Nucleus accumbens (tissue), 56 donors: ENCODE data around the gene GRK2.

Source experiments
- DNase-seq, 56 donors: peaks; one replicate each; lab custom pipeline; 2025; lab: John Stamatoyannopoulos, UW

GRK2 gene

DNA sequence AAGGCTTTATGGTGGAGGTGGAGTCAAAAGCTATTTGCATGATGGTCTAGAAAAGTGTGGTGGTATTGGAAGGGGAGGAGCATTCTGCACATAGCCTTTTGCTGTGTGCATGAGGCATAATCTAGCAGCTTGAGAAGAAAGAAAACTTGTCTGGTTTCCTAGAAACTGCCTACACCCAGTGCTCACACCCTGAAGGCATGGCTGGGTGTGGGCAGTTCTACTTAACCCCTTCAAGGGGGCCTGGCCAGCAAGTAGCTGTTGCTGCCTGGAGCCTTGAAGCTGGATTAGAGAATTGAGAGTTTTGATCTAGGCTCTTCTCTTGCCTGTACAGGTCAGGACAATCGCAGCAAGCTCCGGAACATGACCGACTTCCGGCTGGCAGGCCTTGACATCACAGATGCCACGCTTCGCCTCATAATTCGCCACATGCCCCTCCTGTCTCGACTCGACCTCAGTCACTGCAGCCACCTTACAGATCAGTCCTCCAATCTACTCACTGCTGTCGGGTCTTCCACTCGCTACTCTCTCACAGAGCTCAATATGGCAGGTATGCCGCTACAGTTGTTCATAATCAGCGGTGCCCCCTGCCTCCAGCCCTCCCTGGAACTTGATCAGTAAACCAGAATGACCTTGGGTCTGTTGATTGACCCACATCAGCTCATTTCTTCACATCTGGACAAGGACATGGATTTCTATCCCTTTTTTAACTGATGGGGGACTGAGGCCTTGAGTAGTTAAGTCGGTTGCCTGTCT is 12.2 kb upstream of the GRK2 start:
- DNase-seq = no peak

DNA sequence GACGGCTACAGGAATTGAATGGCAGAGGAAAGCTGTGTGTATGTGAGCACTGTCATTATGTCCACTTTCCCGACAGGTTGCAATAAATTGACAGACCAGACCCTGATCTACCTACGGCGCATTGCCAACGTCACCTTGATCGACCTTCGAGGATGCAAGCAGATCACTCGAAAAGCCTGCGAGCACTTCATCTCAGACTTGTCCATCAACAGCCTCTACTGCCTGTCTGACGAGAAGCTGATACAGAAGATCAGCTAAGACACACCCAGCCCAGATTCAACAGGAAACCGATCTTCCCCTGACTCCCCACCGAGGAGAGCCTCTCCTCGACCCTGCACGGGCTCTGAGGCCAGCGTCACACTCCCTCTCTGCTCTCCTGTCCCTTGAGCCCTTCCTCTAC is 11.5 kb upstream of the GRK2 start:
- DNase-seq = no peak

DNA sequence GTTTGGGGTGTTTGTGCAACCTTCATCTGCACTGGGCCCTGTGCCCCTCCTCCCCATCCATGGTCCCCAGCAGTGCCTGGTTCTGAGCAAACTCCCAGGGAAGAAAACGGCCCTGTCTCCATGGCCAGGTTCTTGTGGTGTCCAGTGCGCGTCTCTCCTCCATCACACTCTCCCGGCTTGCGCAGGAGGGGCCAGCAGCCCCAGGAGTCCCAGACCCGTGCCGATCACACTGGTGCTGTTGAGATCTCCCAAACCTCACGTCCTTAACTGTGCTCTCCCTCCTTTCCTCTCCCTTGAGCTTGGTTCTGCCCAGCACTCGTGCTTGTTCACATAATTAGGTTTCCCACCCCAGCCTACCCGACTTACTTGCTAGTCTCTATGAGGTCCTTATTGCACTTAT is 10.9 kb upstream of the GRK2 start:
- no peak for DNase-seq

DNA sequence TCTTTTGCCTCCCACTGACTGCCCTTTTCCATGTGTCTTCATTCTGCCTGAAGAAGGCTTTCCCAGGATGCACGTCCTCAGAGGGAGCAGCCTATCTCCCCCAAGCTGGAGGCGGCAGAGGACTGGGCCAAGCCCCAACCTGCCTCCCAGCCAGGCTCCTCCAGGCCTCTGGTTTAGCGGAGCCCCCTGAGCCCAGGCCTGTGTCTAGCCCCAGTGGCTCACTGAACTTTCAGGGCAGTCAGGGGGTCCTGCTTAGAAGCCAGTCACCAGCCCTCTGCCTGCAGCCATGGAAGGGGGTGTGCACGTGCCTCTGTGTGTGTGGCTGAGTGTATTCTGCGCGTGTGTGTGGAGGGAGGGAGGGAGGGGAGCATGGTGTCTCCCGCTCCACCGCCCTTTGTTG is 10.4 kb upstream of the GRK2 start:
- DNase-seq = no peak

DNA sequence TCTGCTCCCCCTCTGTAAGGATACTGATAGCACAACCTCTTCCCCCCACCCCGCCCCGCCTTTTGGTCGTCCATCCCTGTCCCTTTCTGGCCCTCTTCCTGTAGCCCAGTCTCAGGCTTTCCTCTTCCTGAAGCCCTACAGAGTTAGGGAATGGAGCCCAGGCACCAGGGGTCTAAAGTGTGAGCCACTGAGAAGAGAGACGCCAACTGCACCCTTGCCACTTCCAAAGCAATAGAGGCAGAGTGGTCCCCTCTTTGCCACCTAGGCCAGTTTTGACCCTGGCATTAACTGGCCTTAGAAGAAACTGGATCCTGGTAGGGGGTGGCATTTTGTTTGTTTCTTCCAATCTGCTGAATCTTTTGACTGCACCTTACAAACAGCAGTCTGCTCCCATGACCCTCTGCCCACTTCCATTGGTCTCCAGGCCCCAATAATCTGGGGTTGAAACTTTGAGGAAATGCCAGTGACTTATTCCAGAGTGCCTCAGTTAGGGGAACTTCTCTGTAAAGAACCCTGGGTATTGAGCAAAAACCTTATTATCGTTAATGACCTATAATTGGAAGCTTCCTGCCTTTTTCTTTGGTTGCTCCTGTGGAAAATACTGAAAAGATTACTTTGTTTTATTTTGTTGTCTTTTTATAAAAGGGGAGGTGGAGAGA is 9.7 kb upstream of the GRK2 start:
- DNase-seq = no peak

DNA sequence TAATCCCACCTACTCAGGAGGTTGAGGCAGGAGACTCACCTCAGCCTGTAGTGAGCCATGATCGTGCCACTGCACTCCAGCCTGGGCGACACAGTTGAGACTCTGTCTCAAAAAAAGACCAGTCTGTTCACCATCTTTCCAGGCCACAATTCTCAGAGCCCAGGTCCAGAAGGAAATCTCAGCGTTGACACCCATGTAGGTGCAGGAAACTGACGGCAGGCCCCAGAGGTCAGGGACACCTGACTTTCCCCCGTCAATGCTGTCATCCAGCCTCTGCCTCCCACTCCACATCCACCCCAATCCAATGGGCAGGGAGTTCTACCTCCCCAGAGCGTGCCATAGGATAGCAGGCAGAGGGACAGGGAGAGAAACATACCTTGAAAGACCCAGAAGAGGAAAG is 5.9 kb upstream of the GRK2 start:
- DNase-seq = no peak

DNA sequence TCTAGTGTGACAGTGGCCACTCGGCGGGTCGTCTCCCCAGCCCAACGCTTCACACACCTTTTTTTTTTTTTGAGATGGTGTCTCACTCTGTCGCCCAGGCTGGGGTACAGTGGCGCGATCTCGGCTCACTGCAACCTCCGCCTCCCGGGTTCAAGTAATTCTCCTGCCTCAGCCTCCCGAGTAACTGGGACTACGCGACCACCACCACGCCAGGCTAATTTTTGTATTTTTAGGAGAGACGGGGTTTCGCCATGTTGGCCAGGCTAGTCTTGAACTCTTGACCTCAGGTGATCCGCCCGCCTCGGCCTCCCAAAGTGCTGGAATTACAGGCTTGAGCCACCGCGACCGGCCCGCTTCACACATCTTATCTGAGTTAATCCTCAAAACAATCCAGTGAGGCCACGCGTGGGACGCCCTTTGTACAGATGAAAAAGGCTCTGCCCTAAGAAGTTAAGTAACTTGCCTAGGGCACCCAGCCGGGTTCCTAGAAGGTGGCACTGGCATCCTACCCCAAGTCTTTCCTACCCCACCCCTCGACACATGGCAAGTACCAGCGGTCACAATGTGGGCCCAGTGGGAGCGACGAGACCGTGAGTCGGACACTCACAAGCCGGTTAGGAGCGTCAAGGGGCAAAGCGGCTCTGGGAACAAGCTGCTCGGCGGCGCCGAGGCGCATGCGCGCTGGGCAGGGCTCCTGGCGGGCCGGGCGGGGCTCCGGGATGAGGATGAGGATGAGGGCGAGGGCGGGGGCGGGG is 5.2 kb upstream of the GRK2 start:
- DNase-seq = peak in 44 of 56 donors; percentile 20 to 77 (median 45)

DNA sequence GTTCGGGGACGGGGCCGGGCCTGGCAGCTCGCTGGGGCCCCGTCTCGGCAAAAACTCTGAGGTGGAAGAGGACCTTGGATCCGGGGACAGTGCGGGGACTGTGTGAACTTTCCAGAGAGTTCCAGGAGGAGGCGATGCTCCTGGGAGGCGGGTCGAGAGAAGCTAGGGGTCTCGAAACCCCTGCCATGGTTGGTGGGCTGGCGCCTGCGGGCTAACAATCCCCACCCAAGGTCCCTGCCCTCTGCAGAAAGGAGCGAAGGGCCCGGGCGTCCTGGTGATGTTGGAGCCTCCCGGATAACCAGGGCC is 4.7 kb upstream of the GRK2 start:
- no peak for DNase-seq

DNA sequence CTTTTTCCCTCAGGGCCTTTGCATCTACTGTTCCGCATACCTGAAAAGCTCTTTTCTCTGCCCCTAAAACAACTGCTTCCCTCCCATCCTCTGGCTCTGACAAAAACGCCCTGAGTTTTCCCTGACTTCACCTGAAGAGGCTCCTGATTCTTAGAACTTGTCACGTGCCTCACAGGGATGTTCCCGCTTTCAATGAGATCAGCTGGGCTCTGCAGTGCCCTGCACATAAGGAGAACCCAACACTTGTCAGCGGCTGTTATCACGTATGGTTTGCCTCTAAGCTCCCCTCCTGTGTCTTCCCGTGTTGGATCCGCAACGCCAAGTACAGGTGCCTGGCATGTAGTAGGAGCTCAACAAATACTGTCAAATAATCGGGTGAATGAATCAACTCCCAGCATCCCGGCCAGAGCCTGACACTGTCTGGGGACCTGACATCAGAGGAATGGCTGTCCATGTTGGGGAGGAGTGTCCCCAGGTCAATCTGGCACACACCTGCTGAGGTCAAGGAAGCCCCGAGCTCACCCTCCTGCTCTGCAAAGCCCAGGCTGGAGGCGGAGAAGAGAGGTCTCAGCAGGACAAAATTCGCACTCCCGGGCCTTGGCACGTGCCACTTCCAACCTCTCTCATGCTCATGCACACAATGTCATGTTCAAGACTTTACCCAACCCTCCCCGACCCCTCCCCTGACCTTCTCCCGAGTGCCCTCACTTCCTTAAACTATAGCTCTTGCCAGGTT is 4.2 kb upstream of the GRK2 start:
- DNase-seq = no peak

DNA sequence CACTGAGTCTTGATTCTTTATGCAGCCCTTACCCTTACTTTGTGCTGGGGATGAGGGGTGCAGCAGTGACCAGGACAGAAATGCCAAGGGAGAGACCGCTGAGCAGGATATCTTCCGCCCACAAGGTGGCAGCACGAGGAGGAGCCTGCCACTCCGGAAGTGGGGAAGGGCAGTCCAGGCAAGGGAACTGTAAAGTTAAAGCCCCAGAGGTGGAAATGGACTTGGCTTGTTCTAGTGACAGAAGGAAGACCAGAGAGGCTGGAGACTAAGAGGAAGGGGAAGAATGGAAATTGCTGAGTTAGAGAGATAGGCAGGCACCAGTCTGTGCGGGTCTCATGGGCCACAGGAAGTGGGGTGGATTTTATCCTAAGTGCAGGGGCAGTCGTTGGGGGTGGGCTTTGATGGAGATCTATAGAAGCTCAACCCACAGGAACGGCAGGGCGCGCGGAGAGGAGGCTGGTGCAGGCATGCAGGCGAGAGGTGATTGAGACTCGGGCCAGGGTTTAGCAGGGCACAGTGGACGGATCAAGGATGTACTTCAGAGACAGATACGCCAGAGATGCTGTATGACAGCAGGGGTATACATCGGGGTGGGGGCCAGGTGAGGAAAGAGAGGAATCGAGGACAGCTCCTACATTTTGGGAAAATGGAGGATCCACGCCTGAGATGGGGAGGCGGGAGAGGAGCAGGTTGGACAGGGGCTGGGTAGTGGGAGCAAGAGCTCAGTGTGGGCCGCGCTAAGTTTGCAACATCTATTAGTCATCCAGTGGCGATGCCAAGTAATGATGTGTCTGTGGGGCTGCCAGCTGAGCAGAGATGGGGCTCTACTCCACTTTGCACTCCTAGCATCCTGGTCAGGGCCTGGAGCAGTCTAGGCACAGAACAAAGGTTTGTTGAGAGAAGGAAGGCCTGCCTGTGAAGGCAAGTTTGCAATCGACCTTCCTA is 3.3 kb upstream of the GRK2 start:
- DNase-seq = peak in 49 of 56 donors; percentile 17 to 86 (median 54)

DNA sequence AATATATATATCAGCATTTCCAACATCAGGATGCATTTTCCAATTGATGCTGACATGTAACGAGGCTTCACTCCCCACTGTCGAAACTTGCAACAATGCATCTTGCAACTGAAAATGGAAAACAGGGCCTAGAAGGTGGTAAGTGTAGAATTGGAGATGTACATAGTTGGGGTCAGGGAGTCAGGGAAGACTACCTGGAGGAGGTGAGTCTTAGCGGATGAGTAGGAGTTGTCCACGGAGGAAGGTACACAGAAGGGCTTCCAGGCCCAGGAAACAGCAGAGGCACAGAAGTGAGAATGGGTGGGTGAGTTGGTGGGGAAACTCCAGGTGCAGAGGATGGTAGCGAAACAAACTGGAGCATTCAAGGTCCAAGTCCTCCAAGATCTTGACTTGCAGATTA is 2.0 kb upstream of the GRK2 start:
- DNase-seq = no peak

DNA sequence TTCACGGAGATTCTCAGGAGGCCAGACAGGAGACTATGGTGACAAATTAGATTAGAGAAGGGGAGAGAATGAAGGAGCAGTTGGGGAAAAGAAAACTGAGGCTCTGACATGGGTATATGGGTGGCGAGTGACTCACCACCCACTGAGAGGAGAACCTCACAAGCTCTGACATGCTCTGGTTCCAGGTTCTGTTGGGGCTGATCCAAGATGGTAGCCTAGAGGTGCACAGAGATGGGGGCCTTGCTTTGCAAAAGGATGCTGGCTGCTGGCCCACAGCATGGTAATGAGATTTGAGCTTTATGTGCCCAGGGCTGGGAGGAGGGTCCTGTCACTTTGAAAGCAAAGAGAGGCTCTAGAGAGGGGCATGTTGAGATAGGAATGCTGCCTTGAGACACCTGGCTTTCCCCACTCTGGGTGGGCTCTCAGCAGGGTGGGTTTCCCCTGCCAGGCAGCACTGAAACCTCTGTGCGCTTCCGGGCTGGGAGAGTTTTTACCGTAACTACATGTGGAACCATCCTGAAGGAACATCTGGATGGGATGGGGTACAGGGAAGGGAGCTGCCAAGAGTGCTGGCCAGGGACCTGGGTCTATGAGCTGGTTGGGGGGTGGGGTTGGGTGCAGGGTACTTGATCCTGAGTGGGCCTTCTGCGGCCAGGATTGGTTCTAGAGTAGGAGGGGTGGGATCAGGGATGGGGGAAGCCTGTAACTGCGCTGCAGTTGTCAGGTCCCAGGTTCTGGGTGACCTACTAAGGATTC is 1.2 kb upstream of the GRK2 start:
- no peak for DNase-seq

DNA sequence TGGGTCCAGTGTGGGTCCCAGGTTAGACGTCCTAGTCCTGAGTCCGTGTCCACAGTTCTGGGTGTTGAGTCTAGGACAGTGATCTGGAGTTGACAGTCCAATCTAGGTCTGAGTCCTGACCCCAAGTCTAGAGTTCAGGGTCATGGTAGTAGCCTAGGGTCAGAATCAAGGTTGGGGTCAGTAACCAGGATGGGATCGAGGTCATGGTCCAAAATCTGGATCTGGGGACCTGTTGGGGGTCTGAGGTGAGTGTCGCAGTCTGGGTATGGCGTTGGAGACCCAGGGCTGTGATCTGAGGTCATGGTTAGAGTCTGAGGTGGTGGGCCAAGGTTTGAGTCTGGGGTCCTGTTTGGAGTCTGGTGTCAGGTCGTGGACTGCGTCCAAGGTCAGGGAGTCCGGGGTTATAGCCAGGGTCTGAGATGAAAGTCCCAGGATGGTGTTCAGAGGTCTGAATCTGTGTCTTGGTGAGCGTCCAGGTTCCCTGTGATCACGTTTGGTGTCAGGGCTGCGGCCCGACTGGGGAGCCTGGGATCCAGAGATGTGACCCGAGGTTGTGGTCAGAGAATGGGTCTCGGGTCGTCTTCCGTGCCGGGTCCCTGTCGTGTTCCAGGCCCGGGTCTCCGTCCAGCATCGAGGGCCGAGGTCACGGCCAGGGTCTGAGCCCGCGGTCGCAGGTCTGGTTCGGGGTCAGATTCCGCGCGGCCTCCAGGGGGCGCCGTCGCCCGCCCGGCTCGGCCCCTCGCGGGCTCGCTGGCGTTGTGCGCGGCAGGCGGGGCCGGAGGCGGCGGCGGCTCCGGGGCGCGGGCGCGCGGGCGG is 432 bp upstream of the GRK2 start:
- peak in 45 of 56 donors; percentile 27 to 85 (median 55) for DNase-seq

DNA sequence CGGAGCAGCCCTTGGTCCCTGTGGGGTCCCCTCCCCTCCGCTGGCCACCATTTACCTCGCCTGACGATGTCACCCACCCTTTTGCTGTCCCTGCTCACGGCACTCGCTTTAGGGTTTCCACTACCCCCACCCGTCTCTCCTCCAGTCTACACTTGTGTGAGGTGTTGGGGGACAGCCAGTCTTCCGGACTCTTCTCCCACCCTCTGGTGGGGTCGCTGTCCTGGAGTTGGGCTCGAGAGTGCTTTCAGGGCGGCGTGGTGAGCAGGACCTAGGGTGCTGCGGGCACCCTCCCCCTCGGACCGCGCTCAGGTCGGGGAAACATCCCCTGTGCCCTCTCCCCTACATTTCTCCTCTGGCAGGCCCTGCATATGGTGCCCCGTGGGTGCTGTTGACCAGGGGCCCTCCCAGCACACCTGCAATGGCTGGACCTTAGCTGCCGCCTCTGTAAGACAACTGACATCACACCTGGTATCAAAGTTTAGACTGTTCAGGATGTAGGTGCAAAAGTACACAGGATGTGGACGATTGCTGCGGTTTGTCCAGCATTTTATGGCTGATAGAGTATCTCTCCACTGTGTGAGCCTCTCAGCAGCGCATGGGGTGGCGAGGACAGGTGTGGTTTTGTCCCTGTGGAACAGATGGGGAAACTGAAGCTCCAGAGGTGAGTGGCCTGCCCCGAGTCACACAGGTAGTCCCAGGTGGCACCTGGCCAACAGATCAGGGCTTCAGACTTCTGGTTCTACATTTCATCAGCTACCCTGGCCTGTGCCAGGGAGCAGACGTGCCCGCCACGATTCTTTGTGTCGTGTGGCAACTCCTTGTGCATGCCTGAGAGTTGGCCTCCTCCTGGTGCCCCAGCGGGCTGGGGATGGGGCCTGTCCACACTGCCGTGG is 1.2 kb downstream of the GRK2 start:
- peak in 2 of 56 donors; percentile 10 to 26 for DNase-seq

DNA sequence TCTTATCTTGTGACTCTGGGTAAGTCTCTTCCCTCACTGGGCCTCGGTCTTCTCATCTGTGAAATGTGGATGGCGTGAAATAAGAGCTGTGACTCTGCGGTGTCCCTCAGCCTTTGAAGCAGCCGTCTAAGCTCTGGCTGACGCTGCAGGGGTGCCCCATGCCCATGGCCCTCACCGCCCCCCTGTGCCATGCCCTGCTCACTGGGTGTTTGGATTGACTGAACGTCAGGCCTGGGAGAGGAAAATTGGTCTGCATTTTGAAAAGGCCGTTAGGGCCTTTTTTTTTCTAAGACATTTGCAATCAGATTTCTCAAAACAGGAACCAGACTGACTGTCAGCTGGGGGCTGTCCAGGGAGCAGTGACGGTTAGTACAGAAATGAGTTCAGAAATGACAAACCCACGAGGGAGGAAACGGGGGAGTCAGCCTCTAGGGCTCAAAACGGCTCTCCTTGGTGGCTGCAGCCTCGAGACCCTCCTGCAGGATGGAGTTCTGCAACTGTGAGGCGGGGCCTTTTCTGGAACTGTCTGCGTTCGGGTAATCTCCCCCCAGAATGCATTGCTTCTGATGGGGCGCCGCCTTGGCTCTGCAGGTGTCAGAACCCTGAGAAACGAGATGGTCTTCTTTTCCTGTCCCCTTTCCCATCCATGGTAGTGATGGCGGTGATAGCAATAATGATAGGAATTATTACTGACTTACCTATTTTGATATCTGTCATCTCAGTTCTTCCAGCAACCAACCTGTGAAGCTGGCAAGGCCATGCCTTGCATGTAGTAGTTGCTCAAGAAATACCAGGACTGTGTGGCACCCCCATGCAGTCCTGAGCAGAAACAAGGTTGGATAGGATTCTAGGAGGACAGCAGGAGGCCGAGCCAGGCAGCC is 2.0 kb downstream of the GRK2 start:
- DNase-seq = peak in 1 of 56 donors; percentile 27

DNA sequence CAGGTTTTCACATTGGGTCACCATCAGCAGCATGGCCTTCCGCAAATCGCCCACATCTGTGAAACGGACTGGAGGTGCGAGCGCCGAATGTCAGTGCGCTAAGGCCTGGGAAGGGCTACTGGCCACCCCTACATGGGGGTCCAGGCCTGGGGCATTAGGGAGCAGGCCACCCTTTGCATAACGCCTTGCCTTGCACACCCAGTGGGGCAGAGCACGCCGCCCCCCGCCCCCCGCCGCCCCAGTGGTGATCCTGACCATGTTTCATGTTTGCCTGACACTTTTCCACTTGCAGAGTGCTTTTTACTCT is 2.6 kb downstream of the GRK2 start:
- no peak for DNase-seq
